HG03060 (cell line): Measurements from ENCODE around the gene MESD.

Experiments used
- ATAC-seq: cut with Tn5 transposase; IDR thresholded peaks from one replicate; pipeline ENCODE4 v1.9.1; 2021; ENCODE audit warnings: low read depth, moderate number of reproducible peaks; ENCODE audit not compliant: unreplicated experiment

The MESD gene

GRCh38 chr15:80915472-80915871 is 74.1 kb downstream of the MESD start:
- no peak for ATAC-seq

GRCh38 chr15:80913541-80913940 is 76.1 kb downstream of the MESD start:
- no peak for ATAC-seq

DNA sequence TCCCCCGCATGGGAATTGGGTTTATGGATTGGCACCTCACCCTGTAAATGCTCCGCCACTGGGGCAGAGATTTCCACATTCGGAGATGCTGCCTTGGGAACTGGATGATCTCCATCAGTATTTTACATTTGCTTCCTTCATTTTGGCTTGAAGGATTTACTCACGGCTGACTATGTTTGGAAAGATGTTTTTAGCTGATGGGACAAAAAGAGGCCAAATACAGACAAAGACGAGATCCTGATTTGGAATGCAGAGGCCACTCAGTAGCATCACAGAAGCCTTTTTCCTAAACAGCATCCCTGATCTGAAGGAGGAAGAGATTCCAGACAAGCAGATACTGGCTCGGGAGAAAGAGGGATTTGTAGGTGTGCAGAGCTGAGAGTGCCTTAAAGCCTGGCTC is 76.9 kb downstream of the MESD start:
- no peak for ATAC-seq

- no peak for ATAC-seq
Measured at GRCh38 chr15:80911821-80912220, 77.8 kb downstream of the MESD start.

DNA sequence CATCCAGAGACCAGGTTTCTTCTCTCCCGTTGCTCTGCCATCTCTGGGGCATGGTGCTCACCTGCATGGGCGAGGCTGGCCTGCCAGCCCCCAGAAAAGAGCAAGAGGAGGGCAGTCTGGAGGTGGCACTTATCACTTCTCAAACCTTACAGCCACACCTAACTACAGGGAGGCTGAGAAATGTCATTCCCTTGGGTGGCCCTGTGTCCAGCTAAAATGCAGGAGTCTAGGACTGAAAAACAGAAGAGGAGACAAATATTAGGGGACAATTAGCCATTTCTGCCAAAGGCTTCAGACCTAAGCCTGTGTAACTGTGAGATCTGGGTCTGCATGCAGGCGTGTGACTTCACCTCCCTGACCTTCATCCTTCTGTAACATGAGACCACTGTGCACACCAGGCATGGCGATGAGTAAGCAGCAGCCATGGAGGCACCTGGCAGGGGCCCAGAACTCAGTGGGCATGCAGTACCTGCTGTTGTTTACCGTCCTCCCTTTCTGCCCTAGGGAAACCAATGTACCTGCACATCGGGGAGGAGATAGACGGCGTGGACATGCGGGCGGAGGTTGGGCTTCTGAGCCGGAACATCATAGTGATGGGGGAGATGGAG is 83.4 kb downstream of the MESD start:
- ATAC-seq, result no peak

- no peak for ATAC-seq
Measured at GRCh38 chr15:80904998-80905397, 84.6 kb downstream of the MESD start.

- ATAC-seq, result no peak
Measured at GRCh38 chr15:80902298-80902801, 87.3 kb downstream of the MESD start.

- ATAC-seq, result no peak
Measured at GRCh38 chr15:80898040-80898439, 91.6 kb downstream of the MESD start.
